ENCODE measurements around the gene PIM3.

DNA sequence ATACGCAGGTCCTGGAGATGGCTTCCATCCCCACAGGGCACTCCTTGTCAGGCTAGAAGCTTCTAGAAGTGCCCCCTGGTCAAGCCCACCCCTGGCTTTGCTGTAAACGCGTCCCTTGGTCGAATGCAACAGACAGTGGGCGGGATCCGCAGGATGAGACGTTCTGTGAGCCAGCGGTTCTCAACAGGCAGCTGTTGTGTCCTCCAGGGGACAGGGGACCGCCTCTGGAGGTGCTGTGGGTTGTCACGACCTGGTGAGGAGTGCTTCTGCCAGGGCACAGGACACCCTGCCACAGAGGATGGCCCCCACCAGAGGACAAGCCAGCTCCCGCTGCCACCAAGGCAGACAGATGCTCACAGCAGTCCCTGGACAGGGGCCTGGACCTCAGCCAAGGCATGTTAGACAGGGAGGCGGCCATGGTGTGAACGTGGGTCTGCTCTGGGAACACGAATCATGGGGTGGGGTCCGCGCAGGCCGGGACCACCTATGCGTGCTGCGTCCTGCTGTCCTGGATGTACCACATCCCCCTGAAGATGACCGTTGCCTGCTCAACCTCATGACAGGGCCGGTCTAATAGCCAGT, 30.5 kb upstream of the PIM3 start:
- no peak for TF ChIP-seq GATA2 (IDR thresholded peaks at IDR 0.05; ENCODE audit: low read depth, low read length)
- no peak for TF ChIP-seq GATA3 (IDR thresholded peaks at IDR 0.05; ENCODE audit: low read depth, low read length)

Measured in SH-SY5Y (cell line).